Mesangial cell (primary cell): ENCODE measurements around the gene OR2H2. TPM values are rescaled to one million over a fixed set of nuclear protein-coding genes. Genes with fewer than 3 reads are reported as not detected.

ENCODE experiments used
- total RNA-seq: library from RNA; depleted of rRNA; stranded (reverse); fragments of >200 nt; gene quantifications from 2 replicates; pipeline ENCODE4 v1.2.3, GENCODE V29; 2015

Gene OR2H2
- not detected in 2 replicates for total RNA-seq

GRCh38 chr6:29584821-29585220 is at the start of gene OR2H2:
TSS of gene OR2H2 (plus strand) at chr6:29585121. CDS start at chr6:29587945, 2,824 bp downstream.

GRCh38 chr6:29559524-29560287 is 25.2 kb upstream of the OR2H2 start, which contains the start of gene UBD:
TSS of gene UBD (minus strand) at chr6:29559732. CDS start at chr6:29559701, 31 bp downstream.

GRCh38 chr6:29632789-29633533 is 48.0 kb downstream of the OR2H2 start, which contains the start of gene GABBR1:
TSS of gene GABBR1 (minus strand) at chr6:29633183. CDS start at chr6:29632385, 798 bp downstream.

Other genes starting within 250 kb of the OR2H2 start
- not detected in 2 replicates for gene OR5V1, start 216.3 kb upstream of the OR2H2 start, total RNA-seq
- not detected in 2 replicates for gene OR12D3, start 209.8 kb upstream of the OR2H2 start, total RNA-seq
- gene OR12D2, start 189.5 kb upstream of the OR2H2 start, total RNA-seq: not detected in 2 replicates
- gene OR12D1, start 170.2 kb upstream of the OR2H2 start, total RNA-seq: not detected in 2 replicates
- gene OR10C1, start 145.8 kb upstream of the OR2H2 start, total RNA-seq: not detected in 2 replicates
- gene OR11A1, start 128.1 kb upstream of the OR2H2 start, total RNA-seq: not detected in 2 replicates
- gene OR2H1, start 128.0 kb upstream of the OR2H2 start, total RNA-seq: not detected in 2 replicates
- not detected in 2 replicates for gene MAS1L, start 97.2 kb upstream of the OR2H2 start, total RNA-seq
- gene UBD, start 25.4 kb upstream of the OR2H2 start, total RNA-seq: not detected in 2 replicates
- gene GABBR1, start 48.1 kb downstream of the OR2H2 start, total RNA-seq: 3.3 and 9.5 TPM in 2 replicates
- gene MOG, start 72.0 kb downstream of the OR2H2 start, total RNA-seq: not detected in 2 replicates
- gene ZFP57, start 96.0 kb downstream of the OR2H2 start, total RNA-seq: not detected in 2 replicates
- gene HLA-F, start 138.3 kb downstream of the OR2H2 start, total RNA-seq: 0.89 TPM in 1 of 2 replicates, not detected in the other
- gene HLA-G, start 242.7 kb downstream of the OR2H2 start, total RNA-seq: not detected in 2 replicates